CD8-positive, alpha-beta memory T cell (primary cell): ENCODE results near the gene ARID1B. TPM values are rescaled to one million over a fixed set of nuclear protein-coding genes. Genes with fewer than 3 reads are reported as not detected.

Source experiments
- CTCF ChIA-PET: fragments of 350-600 bp; sonication (Branson Sonifier 250); formaldehyde crosslinking; loops from one replicate; lab custom pipeline; 2021; ENCODE audit warnings: antibody characterized with exemption; lab: Charles Lee
- POLR2A ChIA-PET: fragments of 350-600 bp; sonication (Branson Sonifier 250); formaldehyde crosslinking; loops from one replicate; lab custom pipeline; 2021; ENCODE audit warnings: antibody characterized with exemption; lab: Charles Lee
- DNase-seq, 5 donors: peaks; one replicate each; pipeline versions ENCODE4 v3.0.0 to v3.0.0-alpha.2; 2020 to 2022; ENCODE audit warnings: mixed read lengths in 1 of 5
- H3K27ac ChIP-seq: one replicate; pipeline ENCODE4 v1.7.0; 2013; ENCODE audit warnings: low read depth, mild to moderate bottlenecking, low read length, moderate library complexity
- H3K27me3 ChIP-seq: 2 replicates; pipeline ENCODE4 v1.7.0; 2013; ENCODE audit warnings: low read length, mild to moderate bottlenecking; ENCODE audit not compliant: insufficient read depth, poor library complexity, severe bottlenecking
- H3K36me3 ChIP-seq: 2 replicates; pipeline ENCODE4 v1.7.0; 2013; ENCODE audit warnings: mild to moderate bottlenecking, low read length, moderate library complexity; ENCODE audit not compliant: insufficient read depth
- H3K4me1 ChIP-seq: 2 replicates; pipeline ENCODE4 v1.7.0; 2013; ENCODE audit warnings: mild to moderate bottlenecking, low read length, moderate library complexity; ENCODE audit not compliant: insufficient read depth
- H3K4me3 ChIP-seq: 2 replicates; pipeline ENCODE4 v1.7.0; 2013; ENCODE audit warnings: mild to moderate bottlenecking, low read length
- H3K9me3 ChIP-seq: 2 replicates; pipeline ENCODE4 v1.7.0; 2013; ENCODE audit warnings: mild to moderate bottlenecking, low read length
- H3K27ac Mint-ChIP-seq, 8 donors: one replicate each; pipeline ENCODE4 v1.8.0; 2020 to 2021; ENCODE audit warnings: mixed read lengths in 8 of 8, mild to moderate bottlenecking in 6 of 8, inconsistent platforms in 3 of 8, moderate library complexity in 3 of 8
- H3K27me3 Mint-ChIP-seq, 2 donors: one replicate each; pipeline ENCODE4 v1.8.0; 2020 to 2021; ENCODE audit warnings: mixed read lengths in 2 of 2, mild to moderate bottlenecking in 1 of 2, moderate library complexity in 1 of 2
- H3K36me3 Mint-ChIP-seq, 3 donors: one replicate each; pipeline ENCODE4 v1.8.0; 2020 to 2021; ENCODE audit warnings: mixed read lengths in 3 of 3, inconsistent platforms in 1 of 3, mild to moderate bottlenecking in 1 of 3
- H3K4me1 Mint-ChIP-seq, 3 donors: one replicate each; pipeline ENCODE4 v1.8.0; 2020 to 2021; ENCODE audit warnings: mixed read lengths in 3 of 3, inconsistent platforms in 1 of 3, mild to moderate bottlenecking in 1 of 3
- H3K4me3 Mint-ChIP-seq, 7 donors: one replicate each; pipeline ENCODE4 v1.8.0; 2020 to 2021; ENCODE audit warnings: mixed read lengths in 7 of 7, mild to moderate bottlenecking in 6 of 7, moderate library complexity in 4 of 7, inconsistent platforms in 2 of 7
- H3K9me3 Mint-ChIP-seq, 5 donors: one replicate each; pipeline ENCODE4 v1.8.0; 2020 to 2022; ENCODE audit warnings: mixed read lengths in 5 of 5, mild to moderate bottlenecking in 3 of 5, moderate library complexity in 2 of 5, inconsistent platforms in 1 of 5
- polyA plus RNA-seq: library from polyadenylated mRNA; unstranded; fragments of 300-500 nt; fragmentation: Illumina TruSeq; gene quantifications from one replicate; pipeline ENCODE4 v1.2.3, GENCODE V29; 2021
- total RNA-seq, 2 experiments: library from RNA; stranded (reverse); gene quantifications; one replicate each; pipeline ENCODE4 v1.2.3, GENCODE V29; 2021

ARID1B gene
- total and polyA plus RNA-seq, 3 experiments from 2014 or later, result 19.1 to 57.9 (median 53.0) TPM

DNA sequence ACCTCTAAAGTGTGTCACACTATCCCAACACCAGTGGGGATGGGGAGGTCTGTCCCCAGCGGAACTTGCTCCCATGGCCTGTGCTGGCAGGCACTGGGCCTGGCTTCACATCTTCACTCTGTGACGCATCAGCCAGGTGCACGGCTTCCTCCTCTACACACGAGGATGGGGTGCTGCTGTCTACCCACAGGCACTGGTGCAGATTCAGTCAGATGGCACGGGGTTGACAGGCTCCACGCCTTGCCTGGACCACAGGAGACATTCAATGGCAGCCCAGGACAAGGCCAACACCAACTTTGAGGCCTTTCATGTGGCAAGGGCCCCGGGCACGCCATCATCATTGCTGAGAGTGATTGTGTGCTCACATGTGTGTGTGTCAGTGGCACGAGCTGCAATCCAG, 453.7 kb downstream of the ARID1B start:
- no peak overlapping the region for H3K4me3 ChIP-seq
- no peaks in the 10 kb centered on the region for H3K36me3 ChIP-seq
- Mint-ChIP-seq H3K4me1 (peaks cover 33 to 48% (median 41%) of the 10 kb centered on the region in 3 donors), H3K4me3 (no peak overlapping the region), H3K36me3 (peaks cover 0 to 2% (median 1%) of the 10 kb centered on the region in 3 donors), H3K27me3 (peaks cover 26 to 29% of the 10 kb centered on the region in 2 donors), H3K27ac (no peak overlapping the region), H3K9me3 (peaks cover 0 to 3% (median 0%) of the 10 kb centered on the region in 5 donors)
- H3K9me3 ChIP-seq, result no peaks in the 10 kb centered on the region
- POLR2A ChIA-PET, result interaction anchor here (0.7 kb wide), 1 partner anchor 308 kb away, joined by 3 read pairs; no protein-coding TSS in a partner anchor
- H3K4me1 ChIP-seq, result peaks cover 39% of the 10 kb centered on the region
- H3K27me3 ChIP-seq, result no peaks in the 10 kb centered on the region
- DNase-seq, result no peak
- H3K27ac ChIP-seq, result no peak overlapping the region
- CTCF ChIA-PET, result no interaction called here

DNA sequence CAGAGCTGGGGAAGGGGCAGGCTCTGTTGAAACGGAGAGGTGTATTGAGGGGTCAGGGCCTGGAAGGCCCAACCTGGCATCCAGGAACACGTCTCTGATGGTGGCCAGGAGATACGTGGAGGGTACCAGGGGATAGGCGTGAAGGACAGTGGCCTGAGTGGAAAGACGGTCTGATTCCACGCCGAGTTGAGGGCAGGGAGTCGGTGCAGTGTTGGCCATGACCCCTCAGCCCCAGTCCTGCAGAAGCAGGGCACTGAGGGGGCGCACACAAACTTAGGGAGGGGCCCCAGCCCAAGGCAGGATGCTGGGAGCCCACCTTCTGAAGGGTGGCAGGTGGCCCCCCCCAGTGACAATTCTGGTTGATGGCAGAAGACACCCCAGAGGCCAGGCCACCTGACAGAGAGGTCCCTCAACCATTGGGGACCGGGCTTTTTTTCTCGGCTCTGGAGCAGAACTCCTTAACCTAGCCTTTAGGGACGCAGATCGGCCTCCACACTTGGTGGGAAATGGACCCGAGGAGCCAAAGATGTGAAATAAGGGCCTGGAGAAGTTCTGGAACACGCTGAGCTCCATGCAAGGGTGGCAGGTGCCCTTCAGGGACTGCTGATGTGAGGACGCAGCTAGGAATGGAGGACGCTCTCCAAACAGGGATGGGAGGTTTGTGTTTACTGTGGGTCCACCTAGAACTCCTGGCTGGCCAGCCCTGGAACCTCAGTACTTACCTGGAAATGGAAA, 455.1 kb downstream of the ARID1B start:
- peaks cover 0 to 2% (median 1%) of the 10 kb centered on the region in 3 donors for H3K36me3 Mint-ChIP-seq
- ChIA-PET CTCF (interaction anchor here (1.6 kb wide), 1 partner anchor 9 kb away, joined by 4 read pairs; no protein-coding TSS in a partner anchor), POLR2A (no interaction called here)

DNA sequence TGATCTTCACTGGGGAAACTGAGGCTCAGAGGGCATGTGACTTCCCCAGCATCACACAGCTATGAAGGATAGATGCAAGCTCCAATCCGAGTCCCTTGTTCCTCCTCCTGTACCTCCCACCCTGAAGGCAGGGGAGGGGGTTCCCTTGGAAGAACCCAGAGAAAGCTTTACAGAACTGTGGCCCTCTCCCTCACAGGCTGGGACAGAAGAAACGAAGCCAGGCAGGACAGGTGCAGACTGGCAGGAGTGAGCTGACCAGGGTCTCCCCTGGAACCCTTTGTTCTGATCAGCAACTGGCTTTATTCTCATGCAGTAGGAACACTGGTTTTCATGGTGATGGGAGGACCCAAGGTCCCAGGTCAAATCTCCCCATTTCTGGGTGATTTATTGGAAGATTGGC, 456.0 kb downstream of the ARID1B start:
- CTCF ChIA-PET, result interaction anchor here (1.6 kb wide), 1 partner anchor 10 kb away, joined by 4 read pairs; no protein-coding TSS in a partner anchor
- no peaks in the 10 kb centered on the region for H3K27me3 ChIP-seq
- H3K4me1 ChIP-seq, result peaks cover 17% of the 10 kb centered on the region

More for the DNA sequence above, 455.1 kb downstream of the ARID1B start:
- H3K27ac ChIP-seq, result no peak overlapping the region
- H3K4me3 ChIP-seq, result no peak overlapping the region
- H3K9me3 ChIP-seq, result no peaks in the 10 kb centered on the region
- H3K36me3 ChIP-seq, result no peaks in the 10 kb centered on the region
- peaks cover 0 to 3% (median 0%) of the 10 kb centered on the region in 5 donors for H3K9me3 Mint-ChIP-seq
- no peak for DNase-seq
- peaks cover 29% of the 10 kb centered on the region in 2 donors for H3K27me3 Mint-ChIP-seq
- H3K4me1 ChIP-seq, result peaks cover 25% of the 10 kb centered on the region
- no peaks in the 10 kb centered on the region for H3K27me3 ChIP-seq
- no peak overlapping the region for H3K27ac Mint-ChIP-seq
- H3K4me1 Mint-ChIP-seq, result peaks cover 32 to 42% (median 36%) of the 10 kb centered on the region in 3 donors
- no peak overlapping the region for H3K4me3 Mint-ChIP-seq

DNA sequence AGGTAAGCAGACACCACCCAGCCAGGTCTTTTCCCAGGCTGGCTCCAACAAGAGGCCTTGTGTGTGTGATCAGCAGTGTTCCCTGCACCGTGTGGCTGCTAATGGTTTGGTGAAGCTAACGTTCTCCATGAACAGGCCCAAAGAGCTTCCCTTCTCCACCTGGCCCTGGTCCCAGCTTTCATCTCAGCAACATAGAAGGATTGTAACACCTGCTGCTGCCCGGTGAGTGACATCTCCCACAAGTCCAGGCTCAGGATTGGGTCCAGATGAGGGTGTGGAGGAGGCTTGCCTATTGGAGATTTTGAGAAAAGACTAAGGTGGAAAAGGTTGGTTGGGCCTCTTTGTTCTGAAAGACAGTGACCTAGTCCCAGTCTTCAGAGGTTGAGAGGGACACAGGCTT, 456.5 kb downstream of the ARID1B start:
- Mint-ChIP-seq H3K4me3 (peak overlapping the region in 6 of 7 donors; percentile 43 to 76 (median 46)), H3K4me1 (peaks cover 28 to 36% (median 34%) of the 10 kb centered on the region in 3 donors), H3K27ac (no peak overlapping the region), H3K9me3 (peaks cover 0 to 6% (median 3%) of the 10 kb centered on the region in 5 donors), H3K27me3 (peaks cover 28 to 29% of the 10 kb centered on the region in 2 donors), H3K36me3 (peaks cover 0 to 2% (median 1%) of the 10 kb centered on the region in 3 donors)
- Histone ChIP-seq H3K9me3 (no peaks in the 10 kb centered on the region), H3K4me1 (peaks cover 12% of the 10 kb centered on the region), H3K36me3 (no peaks in the 10 kb centered on the region), H3K27me3 (no peaks in the 10 kb centered on the region), H3K4me3 (no peak overlapping the region), H3K27ac (no peak overlapping the region)
- ChIA-PET CTCF (interaction anchor here (1.6 kb wide), 1 partner anchor 10 kb away, joined by 4 read pairs; no protein-coding TSS in a partner anchor), POLR2A (no interaction called here)
- no peak for DNase-seq

More for the DNA sequence above, 456.0 kb downstream of the ARID1B start:
- Mint-ChIP-seq H3K27ac (no peak overlapping the region), H3K4me3 (peak overlapping the region in 1 of 7 donors; percentile 68), H3K27me3 (peaks cover 28 to 29% of the 10 kb centered on the region in 2 donors), H3K9me3 (peaks cover 0 to 4% (median 1%) of the 10 kb centered on the region in 5 donors), H3K4me1 (peaks cover 28 to 36% (median 34%) of the 10 kb centered on the region in 3 donors), H3K36me3 (peaks cover 0 to 2% (median 1%) of the 10 kb centered on the region in 3 donors)
- POLR2A ChIA-PET, result no interaction called here
- no peaks in the 10 kb centered on the region for H3K36me3 ChIP-seq
- H3K4me3 ChIP-seq, result no peak overlapping the region
- no peak overlapping the region for H3K27ac ChIP-seq
- H3K9me3 ChIP-seq, result no peaks in the 10 kb centered on the region
- no peak for DNase-seq

DNA sequence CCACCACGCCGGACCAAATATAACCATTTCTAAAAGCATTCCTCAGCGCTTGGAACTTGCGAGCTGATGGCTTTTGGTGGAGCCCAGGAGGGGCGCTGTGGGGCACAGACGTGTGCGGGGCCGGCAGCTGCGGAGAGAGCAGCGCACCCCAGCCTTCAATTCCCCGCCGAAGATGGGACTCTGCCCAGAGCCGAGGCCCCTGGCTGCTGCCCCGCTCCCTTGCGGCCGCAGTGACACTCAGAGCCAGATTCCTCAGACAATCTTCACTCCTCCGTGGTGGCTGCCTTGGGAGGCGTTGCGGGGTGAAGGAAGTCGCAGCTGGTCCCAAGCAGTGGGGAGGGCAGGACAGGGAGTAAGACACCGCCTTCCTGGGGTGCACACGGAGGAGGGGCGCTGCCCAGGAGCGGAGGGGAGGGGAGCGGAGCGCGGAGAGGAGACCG, 458.4 kb downstream of the ARID1B start:
- Mint-ChIP-seq H3K9me3 (peaks cover 0 to 6% (median 3%) of the 10 kb centered on the region in 5 donors), H3K36me3 (peaks cover 0 to 2% (median 1%) of the 10 kb centered on the region in 3 donors), H3K27me3 (peaks cover 27 to 34% of the 10 kb centered on the region in 2 donors), H3K4me1 (peaks cover 22 to 32% (median 30%) of the 10 kb centered on the region in 3 donors), H3K4me3 (peak overlapping the region; percentile 86 to 95 (median 91)), H3K27ac (peak overlapping the region in 6 of 8 donors; percentile 40 to 83 (median 78))
- POLR2A ChIA-PET, result interaction anchor here (0.6 to 1.3 kb wide), 3 partner anchors 23 to 294 kb away, joined by 3 to 12 read pairs (median 5); no protein-coding TSS in a partner anchor
- H3K36me3 ChIP-seq, result no peaks in the 10 kb centered on the region
- peak; percentile 27 to 61 (median 36) for DNase-seq
- H3K27me3 ChIP-seq, result no peaks in the 10 kb centered on the region
- H3K4me1 ChIP-seq, result peaks cover 12% of the 10 kb centered on the region
- CTCF ChIA-PET, result interaction anchor here (1.0 to 3.7 kb wide), 20 partner anchors 9 to 197 kb away, joined by 3 to 21 read pairs (median 4); no protein-coding TSS in a partner anchor
- no peak overlapping the region for H3K27ac ChIP-seq
- H3K4me3 ChIP-seq, result peak overlapping the region; percentile 62
- H3K9me3 ChIP-seq, result no peaks in the 10 kb centered on the region

DNA sequence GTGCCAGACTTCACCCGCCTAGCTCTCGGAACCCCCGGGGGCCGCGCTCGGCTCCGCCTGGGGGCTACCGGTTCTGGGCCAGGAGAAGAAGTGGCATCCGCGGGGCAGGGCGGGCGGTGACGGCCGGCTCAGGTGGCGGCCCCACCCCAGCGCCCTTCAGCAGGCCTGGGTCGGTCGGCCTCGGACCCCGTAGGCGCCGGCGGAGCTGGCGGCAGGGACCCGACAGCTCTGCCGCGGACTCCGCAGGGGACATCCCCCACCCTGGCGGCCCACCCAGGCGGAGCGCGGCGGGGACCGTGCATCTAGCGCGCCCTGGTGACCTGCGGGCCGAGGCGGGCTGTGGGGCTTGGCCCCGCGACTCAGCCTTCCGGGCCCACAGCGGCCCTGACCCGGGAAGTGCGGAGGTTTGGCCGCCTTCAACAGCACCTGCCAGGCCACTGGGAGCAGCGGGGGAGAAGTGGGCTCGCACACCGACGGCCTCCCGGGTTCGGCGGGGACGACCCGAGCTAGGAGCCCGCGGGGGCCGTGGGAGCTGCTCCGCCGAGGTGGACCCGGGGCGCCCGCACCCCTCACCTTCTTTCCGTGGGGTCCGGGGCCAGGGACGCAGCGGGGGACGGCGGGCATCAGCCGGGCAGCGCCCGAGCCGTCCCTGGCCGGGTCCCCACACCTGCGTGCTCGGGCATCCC, 459.0 kb downstream of the ARID1B start:
- peak overlapping the region; percentile 62 for H3K4me3 ChIP-seq
- DNase-seq, result peak in 2 of 5 donors; percentile 13 to 20
- H3K27me3 ChIP-seq, result no peaks in the 10 kb centered on the region
- peaks cover 0 to 2% (median 1%) of the 10 kb centered on the region in 3 donors for H3K36me3 Mint-ChIP-seq
- H3K4me3 Mint-ChIP-seq, result peak overlapping the region; percentile 86 to 95 (median 91)
- peaks cover 22 to 32% (median 30%) of the 10 kb centered on the region in 3 donors for H3K4me1 Mint-ChIP-seq
- H3K9me3 Mint-ChIP-seq, result peaks cover 0 to 6% (median 3%) of the 10 kb centered on the region in 5 donors
- no peak overlapping the region for H3K27ac ChIP-seq
- no peaks in the 10 kb centered on the region for H3K36me3 ChIP-seq
- ChIA-PET CTCF (interaction anchor here (1.0 to 3.7 kb wide), 20 partner anchors 8 to 198 kb away, joined by 3 to 21 read pairs (median 4); no protein-coding TSS in a partner anchor), POLR2A (interaction anchor here (0.6 to 1.3 kb wide), 4 partner anchors 23 to 850 kb away, joined by 3 to 12 read pairs (median 4); no protein-coding TSS in a partner anchor)
- peaks cover 12% of the 10 kb centered on the region for H3K4me1 ChIP-seq
- H3K27me3 Mint-ChIP-seq, result peaks cover 27 to 34% of the 10 kb centered on the region in 2 donors
- H3K9me3 ChIP-seq, result no peaks in the 10 kb centered on the region
- no peak overlapping the region for H3K27ac Mint-ChIP-seq

DNA sequence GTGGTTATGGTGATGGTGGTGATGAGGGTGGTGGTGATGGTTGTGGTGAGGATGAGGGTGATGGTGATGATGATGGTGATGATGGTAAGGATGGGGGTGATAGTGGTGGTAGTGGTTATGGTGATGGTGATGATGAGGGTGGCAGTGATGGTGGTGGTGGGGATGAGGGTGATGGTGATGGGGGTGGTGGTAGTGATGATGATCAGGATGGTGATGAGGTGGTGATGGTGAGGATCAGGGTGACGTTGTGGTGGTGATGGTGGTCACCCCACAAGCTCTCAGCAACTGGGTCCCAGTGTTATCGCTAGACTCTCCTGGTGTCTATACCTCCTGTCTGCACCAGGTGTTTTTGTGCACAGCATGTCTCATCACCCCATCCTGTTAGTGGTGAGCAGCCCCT, 461.2 kb downstream of the ARID1B start:
- Mint-ChIP-seq H3K9me3 (peaks cover 0 to 6% (median 3%) of the 10 kb centered on the region in 5 donors), H3K27me3 (peaks cover 25 to 28% of the 10 kb centered on the region in 2 donors), H3K27ac (peak overlapping the region in 6 of 8 donors; percentile 0 to 76 (median 42)), H3K36me3 (peaks cover 1 to 3% (median 2%) of the 10 kb centered on the region in 3 donors), H3K4me1 (peaks cover 22 to 38% (median 30%) of the 10 kb centered on the region in 3 donors), H3K4me3 (peak overlapping the region in 4 of 7 donors; percentile 0 to 53 (median 14))
- CTCF ChIA-PET, result interaction anchor here (0.9 kb wide), 1 partner anchor 12 kb away, joined by 3 read pairs; no protein-coding TSS in a partner anchor
- H3K36me3 ChIP-seq, result no peaks in the 10 kb centered on the region
- H3K27ac ChIP-seq, result no peak overlapping the region
- H3K9me3 ChIP-seq, result no peaks in the 10 kb centered on the region
- peaks cover 12% of the 10 kb centered on the region for H3K4me1 ChIP-seq
- H3K4me3 ChIP-seq, result no peak overlapping the region
- POLR2A ChIA-PET, result no interaction called here
- DNase-seq, result no peak
- no peaks in the 10 kb centered on the region for H3K27me3 ChIP-seq
